Upper lobe of left lung (tissue), 6 donors: ENCODE data around the gene HOGA1. TPM values are rescaled to one million over a fixed set of nuclear protein-coding genes. Genes with fewer than 3 reads are reported as not detected.

ENCODE experiments used
- ATAC-seq, 2 donors: fragments of 200-7000 bp; cut with Tn5 transposase; one replicate each; pipeline ENCODE4 v1.9.1; 2022; ENCODE audit warnings: mild to moderate bottlenecking in 2 of 2, moderate library complexity in 2 of 2; ENCODE audit not compliant: low FRiP score in 2 of 2
- DNase-seq, 2 donors: peaks; one replicate each; pipeline ENCODE4 v3.0.0-alpha.2; 2019 to 2020
- H3K27ac ChIP-seq, 4 donors: fragments of 200-600 bp; sonication (generic); one replicate each; pipeline ENCODE4 v1.5.1; 2016 to 2019
- H3K27me3 ChIP-seq, 4 donors: fragments of 200-600 bp; sonication (generic); one replicate each; pipeline ENCODE4 v1.5.1; 2017 to 2019
- H3K36me3 ChIP-seq, 4 donors: fragments of 200-600 bp; sonication (generic); one replicate each; pipeline ENCODE4 v1.5.1; 2016 to 2019
- H3K4me1 ChIP-seq, 4 donors: fragments of 200-600 bp; sonication (generic); one replicate each; pipeline ENCODE4 v1.5.1; 2018 to 2019
- H3K4me3 ChIP-seq, 4 donors: fragments of 200-600 bp; sonication (generic); one replicate each; pipeline ENCODE4 v1.5.1; 2017 to 2019; ENCODE audit warnings: mild to moderate bottlenecking in 2 of 4, moderate library complexity in 1 of 4
- H3K9me3 ChIP-seq, 4 donors: fragments of 200-600 bp; sonication (generic); one replicate each; pipeline ENCODE4 v1.5.1; 2018 to 2019
- EP300 ChIP-seq, 4 donors: sonication (generic); formaldehyde crosslinking; IDR thresholded peaks; one replicate each; pipeline ENCODE4 v1.5.1; 2017; ENCODE audit warnings: antibody characterized with exemption in 4 of 4, control low read depth in 2 of 4
- POLR2A ChIP-seq, 4 donors: fragments of 450-650 bp; IDR thresholded peaks; one replicate each; pipeline ENCODE4 v1.5.1; 2016 to 2017; ENCODE audit warnings: antibody characterized with exemption in 4 of 4, mild to moderate bottlenecking in 2 of 4
- POLR2AphosphoS5 ChIP-seq, 2 donors: sonication (generic); formaldehyde crosslinking; IDR thresholded peaks; one replicate each; pipeline ENCODE4 v1.5.1; 2017; ENCODE audit warnings: antibody characterized with exemption in 2 of 2
- WGBS, 2 donors: methylation state at CpG; one replicate each; pipeline ENCODE4 v1.1.5; 2017 to 2018; 5-methylcytosine and 5-hydroxymethylcytosine counted together
- total RNA-seq, 6 donors: library from RNA; depleted of rRNA in 4 of 6; stranded (reverse); fragments of >200 nt in 4 of 6; gene quantifications; one replicate each; pipeline versions ENCODE4 v1.1.0 to v1.2.1, GENCODE V29; 2016 to 2021
- TF ChIP-seq, protein P1 (sequence below), 6 experiments: fragments of 450-650 bp in 4 of 6; fragments of 200-600 bp in 2 of 6; sonication (generic) in 2 of 6; IDR thresholded peaks; one replicate each; pipeline ENCODE4 v1.5.1; 2016 to 2019; ENCODE audit warnings: antibody characterized with exemption in 6 of 6
- donor health status: DM: no; HTN: no; CAD: no; lungs with moderate emphysema.
- donor health status: DM: no; HTN: yes; CAD: no; lungs with severe emphysema.

The HOGA1 gene
- total RNA-seq, 6 donors from 2014 or later = 0.39 to 4.2 (median 1.9) TPM

DNA sequence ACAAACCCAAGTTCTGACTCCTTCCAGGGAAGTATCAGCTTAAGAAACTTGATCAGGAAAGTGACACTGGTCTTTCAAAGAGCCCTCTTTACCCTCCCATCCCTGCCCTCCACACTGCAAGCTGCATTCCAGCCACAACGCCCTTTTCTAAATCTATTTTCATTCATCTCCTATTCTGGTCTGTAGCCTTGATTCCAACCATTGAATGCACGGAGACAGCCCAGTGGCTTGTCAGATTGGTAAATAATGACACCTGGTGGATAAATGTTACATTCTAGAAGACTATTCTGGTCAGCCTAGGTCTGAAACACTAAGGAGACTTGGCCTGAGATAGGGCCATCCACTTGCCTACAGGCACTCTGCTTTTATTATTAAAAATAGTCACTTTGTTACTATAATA, 28.2 kb downstream of the HOGA1 start:
- H3K27ac ChIP-seq = no peak overlapping the region
- peaks cover 0 to 2% (median 0%) of the 10 kb centered on the region in 4 donors for H3K36me3 ChIP-seq
- TF ChIP-seq POLR2A (IDR thresholded peaks at IDR 0.05) (no peak), EP300 (IDR thresholded peaks at IDR 0.05) (no peak), POLR2AphosphoS5 (IDR thresholded peaks at IDR 0.05) (no peak)
- TF ChIP-seq, protein P1, sequence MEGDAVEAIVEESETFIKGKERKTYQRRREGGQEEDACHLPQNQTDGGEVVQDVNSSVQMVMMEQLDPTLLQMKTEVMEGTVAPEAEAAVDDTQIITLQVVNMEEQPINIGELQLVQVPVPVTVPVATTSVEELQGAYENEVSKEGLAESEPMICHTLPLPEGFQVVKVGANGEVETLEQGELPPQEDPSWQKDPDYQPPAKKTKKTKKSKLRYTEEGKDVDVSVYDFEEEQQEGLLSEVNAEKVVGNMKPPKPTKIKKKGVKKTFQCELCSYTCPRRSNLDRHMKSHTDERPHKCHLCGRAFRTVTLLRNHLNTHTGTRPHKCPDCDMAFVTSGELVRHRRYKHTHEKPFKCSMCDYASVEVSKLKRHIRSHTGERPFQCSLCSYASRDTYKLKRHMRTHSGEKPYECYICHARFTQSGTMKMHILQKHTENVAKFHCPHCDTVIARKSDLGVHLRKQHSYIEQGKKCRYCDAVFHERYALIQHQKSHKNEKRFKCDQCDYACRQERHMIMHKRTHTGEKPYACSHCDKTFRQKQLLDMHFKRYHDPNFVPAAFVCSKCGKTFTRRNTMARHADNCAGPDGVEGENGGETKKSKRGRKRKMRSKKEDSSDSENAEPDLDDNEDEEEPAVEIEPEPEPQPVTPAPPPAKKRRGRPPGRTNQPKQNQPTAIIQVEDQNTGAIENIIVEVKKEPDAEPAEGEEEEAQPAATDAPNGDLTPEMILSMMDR (IDR thresholded peaks at IDR 0.05) = peak in 5 of 6 experiments; percentile 17 to 59 (median 25)
- ATAC-seq = peak in 1 of 2 donors; percentile 85
- no peaks in the 10 kb centered on the region for H3K9me3 ChIP-seq
- H3K27me3 ChIP-seq = no peaks in the 10 kb centered on the region
- 27 to 51% methylated on average over 2 of the region's 2 CpGs for WGBS, 2 donors
- DNase-seq = peak in 1 of 2 donors; percentile 26
- H3K4me1 ChIP-seq = no peaks in the 10 kb centered on the region
- no peak overlapping the region for H3K4me3 ChIP-seq

DNA sequence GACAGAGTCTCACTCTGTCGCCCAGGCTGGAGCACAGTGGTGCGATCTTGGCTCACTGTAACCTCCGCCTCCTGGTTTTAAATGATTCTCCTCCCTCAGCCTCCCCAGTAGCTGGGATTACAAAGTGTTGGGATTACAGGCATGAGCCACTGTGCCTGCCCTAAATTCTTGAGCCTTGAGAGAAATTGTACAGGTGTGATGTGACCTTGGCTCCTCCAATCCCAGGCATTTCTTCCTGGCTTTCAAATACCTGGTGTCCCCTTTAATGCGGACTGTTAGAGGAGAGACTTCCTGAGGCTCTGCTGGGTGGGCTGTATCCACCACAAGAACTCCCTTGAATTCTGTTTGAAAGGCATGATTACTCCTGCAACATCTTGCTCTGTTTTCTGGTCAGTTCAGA, 34.1 kb downstream of the HOGA1 start:
- Histone ChIP-seq H3K27ac (no peak overlapping the region), H3K36me3 (peaks cover 0 to 2% (median 0%) of the 10 kb centered on the region in 4 donors), H3K4me1 (no peaks in the 10 kb centered on the region), H3K27me3 (no peaks in the 10 kb centered on the region), H3K9me3 (no peaks in the 10 kb centered on the region), H3K4me3 (no peak overlapping the region)
- 98 to 99% methylated on average over 4 of the region's 4 CpGs for WGBS, 2 donors
- no peak for TF ChIP-seq EP300 (IDR thresholded peaks at IDR 0.05)
- no peak for TF ChIP-seq POLR2A (IDR thresholded peaks at IDR 0.05)
- TF ChIP-seq, protein P1 (IDR thresholded peaks at IDR 0.05) = no peak
- no peak for DNase-seq
- no peak for ATAC-seq

DNA sequence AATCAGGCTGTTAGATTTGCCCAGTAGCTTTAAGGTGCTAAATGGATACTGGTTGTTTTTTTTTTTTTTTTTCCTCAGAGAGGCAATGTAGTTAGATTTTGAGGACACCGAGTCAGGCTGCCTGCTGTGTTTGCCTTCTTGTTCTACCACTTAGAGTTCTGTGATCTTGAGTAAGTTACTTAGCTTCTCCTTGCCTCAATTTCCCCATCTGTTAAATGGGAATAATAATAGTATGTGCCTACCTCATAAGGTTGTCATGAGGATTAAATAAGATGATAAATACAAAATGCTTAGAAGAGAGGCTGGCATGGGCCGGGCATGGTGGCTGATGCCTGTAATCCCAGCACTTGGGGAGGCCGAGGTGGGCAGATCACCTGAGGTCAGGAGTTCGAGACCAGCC, 34.5 kb downstream of the HOGA1 start:
- ATAC-seq (no peak), DNase-seq (no peak)
- H3K27ac ChIP-seq = no peak overlapping the region
- H3K9me3 ChIP-seq = no peaks in the 10 kb centered on the region
- WGBS, 2 donors = 95 to 98% methylated on average over 4 of the region's 4 CpGs
- no peak overlapping the region for H3K4me3 ChIP-seq
- H3K27me3 ChIP-seq = no peaks in the 10 kb centered on the region
- H3K4me1 ChIP-seq = no peaks in the 10 kb centered on the region
- no peak for TF ChIP-seq POLR2A (IDR thresholded peaks at IDR 0.05)
- no peak for TF ChIP-seq EP300 (IDR thresholded peaks at IDR 0.05)
- no peak for TF ChIP-seq POLR2AphosphoS5 (IDR thresholded peaks at IDR 0.05)
- TF ChIP-seq, protein P1 (IDR thresholded peaks at IDR 0.05) = no peak
- H3K36me3 ChIP-seq = peaks cover 0 to 2% (median 0%) of the 10 kb centered on the region in 4 donors

DNA sequence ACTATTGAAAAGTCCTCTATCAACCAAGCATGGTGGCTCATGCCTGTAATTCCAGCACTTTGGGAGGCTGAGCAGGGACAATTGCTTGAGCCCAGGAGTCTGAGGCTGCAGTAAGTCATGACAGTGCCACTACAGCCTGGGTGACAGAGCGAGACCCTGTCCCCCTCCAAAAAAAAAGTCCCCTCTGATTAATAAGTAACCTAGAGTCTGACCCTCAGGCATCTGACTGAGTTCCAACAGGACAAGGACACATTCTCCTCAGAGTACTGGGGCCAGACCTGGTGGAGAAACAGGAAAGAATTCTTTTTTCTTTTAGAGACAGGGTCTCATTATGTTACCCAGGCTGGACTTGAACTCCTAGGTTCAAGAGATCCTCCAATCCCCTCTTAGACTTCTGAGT, 39.1 kb downstream of the HOGA1 start:
- no peak for ATAC-seq
- WGBS, 2 donors = 71 to 81% methylated on average over 1 of the region's 1 CpG

DNA sequence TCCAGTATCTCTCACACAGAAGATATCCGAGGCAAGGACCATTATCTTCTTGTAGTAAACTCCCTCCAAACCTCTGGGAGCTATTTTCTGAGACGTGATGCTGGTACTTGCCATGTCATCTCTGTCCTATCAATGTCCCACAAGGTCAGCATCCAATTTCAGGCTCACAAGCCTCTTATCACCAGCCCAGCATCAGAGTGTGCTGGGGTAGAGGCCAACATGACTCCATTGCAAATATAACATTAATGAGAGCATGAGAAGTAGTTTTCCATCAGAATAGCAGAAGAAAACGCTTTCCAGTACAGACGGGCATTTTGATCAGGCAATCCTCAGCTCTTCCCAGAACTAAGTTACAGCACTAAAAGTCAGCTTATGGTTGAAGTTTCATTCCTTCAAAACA, 43.5 kb downstream of the HOGA1 start:
- Histone ChIP-seq H3K4me3 (no peak overlapping the region), H3K4me1 (peaks cover 4 to 8% (median 6%) of the 10 kb centered on the region in 4 donors), H3K27me3 (no peaks in the 10 kb centered on the region), H3K36me3 (no peaks in the 10 kb centered on the region), H3K9me3 (no peaks in the 10 kb centered on the region), H3K27ac (peak overlapping the region in 2 of 4 donors; percentile 35 to 39)
- 63 to 75% methylated on average over 4 of the region's 4 CpGs for whole genome bisulfite sequencing, 2 donors
- TF ChIP-seq EP300 (IDR thresholded peaks at IDR 0.05) (no peak), POLR2AphosphoS5 (IDR thresholded peaks at IDR 0.05) (no peak), POLR2A (IDR thresholded peaks at IDR 0.05) (no peak)
- TF ChIP-seq, protein P1 (IDR thresholded peaks at IDR 0.05) = no peak
- ATAC-seq (no peak), DNase-seq (no peak)

More for the DNA sequence above, 39.1 kb downstream of the HOGA1 start:
- no peak for DNase-seq
- H3K27ac ChIP-seq = no peak overlapping the region
- H3K4me1 ChIP-seq = peaks cover 0 to 4% (median 2%) of the 10 kb centered on the region in 4 donors
- H3K36me3 ChIP-seq = no peaks in the 10 kb centered on the region
- TF ChIP-seq POLR2AphosphoS5 (IDR thresholded peaks at IDR 0.05) (no peak), POLR2A (IDR thresholded peaks at IDR 0.05) (no peak), EP300 (IDR thresholded peaks at IDR 0.05) (no peak)
- TF ChIP-seq, protein P1 (IDR thresholded peaks at IDR 0.05) = no peak
- H3K9me3 ChIP-seq = no peaks in the 10 kb centered on the region
- H3K27me3 ChIP-seq = no peaks in the 10 kb centered on the region
- H3K4me3 ChIP-seq = no peak overlapping the region
